Forelimb muscle (tissue), 1 donor: Measurements from ENCODE around the gene NHP2. TPM values are rescaled to one million over a fixed set of nuclear protein-coding genes. Genes with fewer than 3 reads are reported as not detected.
A peak's percentile ranks its signal among the peaks of the same experiment; 100 is the strongest.
"Not testable (repeated sequence)": the region's sequence is repeated elsewhere in the genome, so short reads cannot be mapped to it uniquely, and the experiment has no call there.

Experiments used
- DNase-seq: peaks from one replicate; pipeline ENCODE4 v3.0.0-alpha.2; 2013; ENCODE audit warnings: low read depth
- polyA plus RNA-seq: library from polyadenylated mRNA; unstranded; fragments of 120-200 nt; gene quantifications from one replicate; pipeline ENCODE4 v1.2.1, GENCODE V29; 2013; ENCODE audit not compliant: insufficient read length

The NHP2 gene
- polyA plus RNA-seq, 1 donor: 87.9 TPM

DNA sequence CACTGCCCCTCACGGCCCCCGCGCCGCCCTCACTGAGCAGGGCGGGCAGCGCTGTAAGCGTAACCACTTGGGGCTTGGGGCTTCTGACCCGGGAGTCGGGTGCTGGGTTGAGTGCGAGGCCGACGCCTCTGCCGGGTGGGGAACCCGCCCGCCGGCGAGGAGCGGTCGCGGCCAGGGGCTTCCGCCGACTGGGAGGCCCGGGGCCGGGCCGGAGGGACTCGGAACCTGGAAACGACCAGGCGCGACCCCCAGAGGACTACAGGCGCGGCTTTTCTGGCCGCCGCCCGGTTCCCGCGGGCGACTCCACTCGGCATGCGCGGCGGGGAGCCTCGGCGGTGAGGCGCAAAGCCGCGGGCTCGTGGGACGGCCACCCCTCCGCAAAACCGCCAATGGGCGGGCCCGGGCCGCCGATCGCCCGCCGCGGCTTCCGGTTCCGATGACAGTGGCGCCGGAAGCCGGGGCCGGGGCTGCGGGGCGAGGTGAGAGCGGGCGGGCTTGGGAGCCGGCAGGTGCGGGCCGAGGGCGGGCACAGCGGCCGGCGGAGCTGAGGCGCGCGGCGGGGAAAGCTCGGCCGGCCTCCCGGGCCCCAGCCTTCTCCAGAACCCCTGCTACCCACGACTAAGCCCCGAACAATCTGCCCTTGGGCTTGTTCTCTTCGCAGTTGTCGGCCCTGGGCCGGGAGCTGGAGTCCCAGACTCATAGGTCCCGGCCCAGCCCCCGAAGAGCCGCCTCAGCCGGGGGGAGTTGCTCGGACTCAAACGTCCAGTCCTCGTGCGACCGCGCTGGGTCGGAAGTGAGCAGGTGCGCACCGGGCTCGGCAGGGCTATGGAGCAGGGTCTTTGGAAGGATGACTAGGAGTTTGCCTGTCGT lies 22.9 kb downstream of the NHP2 start, which contains the start of gene RMND5B:
RMND5B (plus strand) TSS at position 439 of the 870 bp plus-strand sequence. CDS start 7,106 bp downstream, outside the sequence.
- no peak for DNase-seq

- DNase-seq: not testable (repeated sequence)
These were observed 23.5 kb downstream of the NHP2 start for GRCh38 chr5:178130234-178130575.

DNA sequence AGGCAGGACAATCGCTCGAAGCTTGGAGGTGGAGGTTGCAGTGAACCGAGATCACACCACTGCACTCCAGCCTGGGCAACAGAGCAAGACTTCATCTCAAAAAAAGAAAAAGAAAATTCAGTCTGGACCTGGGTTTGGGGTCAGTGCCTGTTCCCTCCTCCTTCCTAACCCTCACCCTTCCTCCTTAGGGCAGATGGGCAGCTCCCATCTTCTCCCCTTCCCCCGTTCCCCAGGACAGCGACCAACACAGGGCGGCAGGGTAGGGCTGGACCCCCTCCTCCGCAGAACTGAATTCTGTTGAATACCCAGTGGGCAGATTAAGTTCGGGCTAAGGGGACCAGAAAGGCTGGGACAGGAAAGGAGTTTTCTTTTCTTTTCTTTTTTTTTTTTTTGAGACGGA lies 24.4 kb downstream of the NHP2 start:
- no peak for DNase-seq

DNA sequence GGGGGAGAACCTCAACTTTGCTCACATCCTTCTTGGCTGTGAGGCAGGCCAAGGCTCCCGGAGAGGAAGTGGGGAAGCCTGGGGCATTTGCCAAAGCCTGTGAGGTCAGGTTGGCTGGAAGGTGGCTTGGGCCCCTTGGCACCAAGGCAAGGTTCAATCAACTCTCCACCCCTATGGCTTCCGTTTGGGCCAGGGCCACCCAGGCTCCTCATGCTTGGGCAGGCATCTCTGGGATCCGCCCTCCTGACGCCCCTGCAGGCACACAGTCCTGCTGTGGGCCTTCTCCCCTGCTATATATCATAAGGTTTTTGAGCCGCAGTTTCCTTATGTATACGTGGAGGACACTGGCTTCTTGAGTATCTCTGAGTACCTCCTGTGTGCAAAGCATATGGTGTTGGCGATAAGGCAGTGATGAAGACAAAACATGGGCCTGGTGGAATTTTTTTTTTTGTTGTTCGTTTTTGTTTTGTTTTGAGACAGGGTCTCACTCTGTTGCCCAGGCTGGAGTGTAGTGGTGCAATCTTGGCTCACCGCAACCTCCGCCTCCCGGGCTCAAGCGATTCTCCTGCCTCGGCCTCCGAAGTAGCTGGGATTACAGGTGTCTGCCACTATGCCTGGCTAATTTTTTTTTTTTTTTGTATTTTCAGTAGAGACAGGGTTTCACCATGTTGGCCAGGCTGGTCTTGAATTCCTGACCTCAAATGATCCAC lies 26.2 kb downstream of the NHP2 start:
- not testable (repeated sequence) for DNase-seq

- no peak for DNase-seq
These were observed 27.1 kb downstream of the NHP2 start for GRCh38 chr5:178126556-178126955.

DNA sequence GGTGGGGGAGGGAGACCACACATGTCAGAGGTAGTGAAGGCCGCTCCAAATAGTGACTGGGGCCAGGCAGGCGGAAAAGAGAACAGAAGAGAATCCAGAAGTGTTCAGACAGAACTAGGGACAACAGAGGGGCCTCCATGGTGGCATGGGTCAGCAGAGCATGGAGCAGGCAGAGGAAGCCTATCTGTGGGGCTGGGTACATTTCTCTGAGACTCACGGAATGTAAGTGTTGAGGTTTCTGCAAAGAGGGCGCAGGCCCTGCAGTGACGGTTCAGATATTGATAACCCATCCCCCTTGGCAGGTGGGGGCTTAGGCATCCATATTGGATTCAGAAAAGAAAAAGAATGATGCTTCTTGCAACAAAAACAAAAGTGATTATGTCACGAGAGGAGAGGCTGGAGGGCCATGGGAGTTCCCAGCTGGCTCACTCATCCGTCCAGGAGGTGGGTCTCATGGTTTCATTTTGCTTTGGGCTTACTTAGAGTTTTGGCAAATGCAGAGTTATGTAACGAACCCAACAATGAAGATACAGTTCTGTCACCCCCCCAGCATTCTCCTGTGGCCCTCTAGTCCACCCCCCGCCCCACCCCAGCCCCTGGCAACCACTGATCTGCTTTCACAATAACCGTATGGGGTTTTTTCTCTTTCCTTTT lies 28.3 kb downstream of the NHP2 start:
- DNase-seq: no peak

DNA sequence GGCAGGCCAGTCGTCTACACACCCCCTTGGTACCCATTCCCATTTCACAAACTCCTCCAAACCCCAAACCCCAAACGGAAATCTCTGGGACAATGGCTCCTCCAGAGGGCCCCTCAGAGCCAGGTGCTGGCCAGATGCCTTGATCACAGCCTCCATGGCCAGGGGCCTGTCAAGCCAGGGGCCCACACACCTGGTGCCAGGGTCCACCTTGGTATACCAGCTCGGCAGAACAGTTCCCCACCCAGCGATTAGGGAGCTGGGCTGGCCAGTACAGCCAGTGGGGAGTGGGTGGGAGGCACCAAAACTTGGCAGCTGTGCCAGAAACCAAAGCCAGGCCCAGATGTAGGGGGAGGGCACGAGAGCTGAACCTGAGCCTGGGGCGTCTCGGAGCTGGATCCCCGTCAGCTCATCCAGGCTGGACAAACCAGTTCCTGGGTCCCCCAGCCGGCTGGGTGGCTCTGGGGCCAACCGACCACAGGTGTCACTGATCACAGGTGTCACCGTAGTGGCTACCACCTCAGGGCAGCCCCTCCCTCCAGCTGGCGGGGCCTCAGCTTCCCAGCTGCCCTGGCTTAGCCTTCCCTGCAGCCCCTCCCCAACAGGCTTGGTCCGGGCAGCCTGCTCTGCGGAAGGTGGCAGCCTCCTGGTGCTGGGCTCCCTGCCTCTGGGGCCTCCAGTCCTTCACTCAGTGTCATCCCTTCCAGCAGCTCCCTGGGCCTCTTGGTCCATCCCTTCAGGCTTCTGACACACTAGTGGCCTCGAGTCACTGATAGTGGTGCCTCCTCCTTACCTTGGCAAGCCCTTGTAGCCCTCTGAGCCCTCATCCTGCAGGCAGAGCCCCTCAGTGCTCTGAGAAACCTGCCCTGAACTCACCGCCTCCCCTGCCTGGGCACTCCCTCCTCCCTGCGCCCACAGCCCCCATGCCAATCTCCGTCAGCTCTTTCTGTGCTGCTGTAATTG lies 29.4 kb downstream of the NHP2 start:
- no peak for DNase-seq

GRCh38 chr5:178123094-178123965 lies 30.4 kb downstream of the NHP2 start:
- DNase-seq: no peak

- no peak for DNase-seq
These were observed 31.3 kb downstream of the NHP2 start for GRCh38 chr5:178122346-178122745.

DNA sequence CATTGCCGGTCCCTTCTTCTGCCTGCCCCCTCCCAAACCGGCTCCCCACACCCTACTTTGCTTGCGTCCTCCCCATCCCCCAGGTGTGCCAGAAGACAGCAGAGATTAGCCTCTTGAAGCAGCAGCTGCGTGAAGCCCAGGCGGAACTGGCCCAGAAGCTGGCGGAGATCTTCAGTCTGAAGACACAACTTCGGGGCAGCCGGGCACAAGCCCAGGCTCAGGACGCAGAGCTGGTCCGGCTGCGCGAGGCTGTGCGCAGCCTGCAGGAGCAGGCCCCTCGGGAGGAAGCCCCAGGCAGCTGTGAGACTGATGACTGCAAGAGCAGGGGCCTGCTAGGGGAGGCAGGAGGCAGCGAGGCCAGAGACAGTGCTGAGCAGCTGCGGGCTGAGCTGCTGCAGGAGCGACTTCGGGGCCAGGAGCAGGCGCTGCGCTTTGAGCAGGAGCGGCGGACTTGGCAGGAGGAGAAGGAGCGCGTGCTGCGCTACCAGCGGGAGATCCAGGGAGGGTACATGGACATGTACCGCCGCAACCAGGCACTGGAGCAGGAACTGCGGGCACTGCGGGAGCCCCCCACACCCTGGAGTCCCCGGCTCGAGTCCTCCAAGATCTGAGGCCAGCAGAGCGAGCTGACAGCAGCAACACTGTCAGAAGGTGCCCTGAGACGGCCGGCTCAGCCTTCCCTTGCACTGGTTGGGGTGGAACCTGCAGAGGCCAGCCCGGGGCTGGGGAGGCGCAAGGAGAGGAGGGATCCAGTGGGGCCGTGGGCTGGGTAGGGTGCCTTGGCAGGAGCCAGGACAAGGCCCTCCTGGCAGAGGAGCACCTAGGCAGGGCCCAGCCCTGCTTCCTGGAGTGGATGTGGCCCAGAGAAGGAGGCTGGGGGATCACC lies 32.1 kb downstream of the NHP2 start:
- DNase-seq: peak; percentile 82

- peak; percentile 60 for DNase-seq
These were observed 32.9 kb downstream of the NHP2 start for GRCh38 chr5:178120607-178121357.

DNA sequence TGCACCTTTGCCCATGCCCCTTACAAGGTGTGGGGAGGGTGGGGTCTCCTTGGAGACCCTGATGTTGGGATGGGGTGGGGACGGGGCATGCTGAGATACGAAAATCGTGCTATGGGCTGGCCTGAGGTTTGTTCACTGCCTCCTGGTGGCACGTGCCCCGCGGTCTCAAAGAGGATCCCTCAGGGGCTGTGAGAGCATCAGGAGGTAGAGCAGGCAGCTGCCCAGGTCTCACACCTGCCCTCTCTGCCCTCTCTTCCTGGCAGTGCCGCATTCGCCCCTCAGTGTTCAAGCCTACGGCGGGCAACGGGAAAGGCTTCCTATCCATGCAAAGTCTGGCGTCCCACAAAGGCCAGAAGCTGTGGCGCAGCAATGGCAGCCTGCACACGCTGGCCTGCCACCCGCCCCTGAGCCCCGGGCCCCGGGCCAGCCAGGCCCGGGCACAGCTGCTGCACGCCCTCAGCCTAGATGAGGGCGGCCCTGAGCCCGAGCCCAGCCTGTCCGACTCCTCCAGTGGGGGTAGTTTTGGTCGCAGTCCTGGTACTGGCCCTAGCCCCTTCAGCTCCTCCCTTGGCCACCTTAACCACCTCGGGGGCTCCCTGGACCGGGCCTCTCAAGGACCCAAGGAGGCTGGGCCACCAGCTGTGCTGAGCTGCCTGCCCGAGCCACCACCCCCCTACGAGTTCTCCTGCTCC lies 33.6 kb downstream of the NHP2 start:
- no peak for DNase-seq

GRCh38 chr5:178117923-178118701 lies 35.6 kb downstream of the NHP2 start:
- DNase-seq: no peak

DNA sequence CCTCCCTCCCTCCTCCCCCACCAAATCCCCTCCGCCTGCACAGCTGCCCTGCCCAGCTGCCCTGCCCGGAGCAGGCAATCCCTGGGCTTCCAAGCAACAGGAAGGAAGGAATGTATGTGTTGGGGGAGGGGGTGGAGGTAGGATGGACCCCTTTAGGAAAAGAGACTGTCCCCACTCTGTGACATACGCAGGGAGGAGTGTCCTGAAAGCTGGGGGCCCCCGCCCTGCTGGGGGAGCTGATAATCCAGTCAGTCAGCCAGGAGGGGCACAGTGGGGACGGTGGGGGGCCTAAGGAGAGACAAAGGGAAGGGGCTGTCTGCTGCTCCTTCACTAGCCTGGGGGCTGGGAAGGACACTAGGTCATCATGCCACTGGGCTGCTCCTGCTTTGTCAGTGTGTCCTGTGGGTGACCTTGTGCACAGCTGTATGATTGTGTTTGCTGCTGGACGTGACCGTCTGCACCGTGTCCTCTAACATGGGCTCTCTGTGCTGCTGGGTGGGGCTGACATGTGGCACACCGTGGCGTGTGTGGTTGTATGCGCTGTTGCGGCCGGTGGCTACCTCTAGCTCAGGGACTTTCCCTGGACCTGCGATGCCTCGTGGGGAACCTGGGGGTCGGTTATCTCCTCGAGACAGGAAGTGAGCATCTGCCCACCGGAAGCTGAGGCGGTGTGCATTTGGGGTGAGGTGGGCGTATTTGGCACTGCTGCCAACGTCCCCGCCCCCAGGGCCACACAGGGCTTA lies 37.4 kb downstream of the NHP2 start:
- no peak for DNase-seq

DNA sequence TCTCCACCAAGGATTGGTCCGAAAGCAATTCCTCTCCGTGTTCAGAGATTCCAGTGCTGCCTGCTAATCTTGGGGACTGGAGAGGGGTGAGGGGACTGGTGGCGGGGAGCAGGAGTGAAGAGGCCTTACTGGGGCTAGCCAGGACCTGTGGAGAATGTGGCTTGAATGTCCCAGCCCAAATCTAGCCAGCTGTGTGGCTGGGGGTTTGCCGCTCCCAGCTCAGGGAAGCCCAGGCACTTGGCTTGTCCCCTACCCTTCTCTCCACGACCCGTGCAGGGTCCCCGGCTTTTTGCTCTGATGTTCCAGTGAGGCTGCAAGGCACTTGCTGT lies 37.9 kb downstream of the NHP2 start:
- DNase-seq: no peak

DNA sequence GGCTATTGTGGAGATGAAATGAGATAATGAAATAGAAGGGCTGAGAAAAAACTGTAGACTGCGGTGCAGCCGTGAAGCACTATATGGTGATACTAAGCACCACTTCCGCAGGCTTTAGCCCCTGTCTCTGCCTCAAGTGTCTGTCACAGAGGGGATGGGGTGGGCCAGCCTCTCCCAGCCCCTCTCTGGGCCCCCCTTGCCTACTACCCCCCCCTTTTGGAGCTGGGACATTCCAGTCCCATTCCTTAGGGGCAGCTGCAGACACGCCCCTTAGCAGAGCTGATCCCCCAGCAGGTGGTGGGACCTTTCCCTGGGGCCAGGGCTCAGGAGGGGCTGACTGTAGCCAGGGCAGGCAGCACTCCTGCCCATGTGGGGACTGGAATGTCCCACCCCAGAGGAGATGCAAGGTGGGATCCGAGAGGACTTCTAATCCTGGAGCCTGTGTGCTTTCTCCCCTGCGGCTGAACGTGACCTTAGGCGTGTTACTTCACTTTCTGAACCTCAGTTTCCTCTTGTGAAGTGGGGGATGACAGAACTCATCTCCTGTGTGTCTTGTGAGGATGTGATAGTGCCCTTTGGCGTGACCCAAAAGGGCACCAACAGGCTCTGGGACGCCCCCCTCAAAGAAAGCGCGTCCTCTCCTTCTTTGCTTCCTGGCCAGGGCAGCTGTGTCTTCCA lies 38.4 kb downstream of the NHP2 start:
- no peak for DNase-seq
